Stimulated activated CD8-positive, alpha-beta memory T cell treated with anti-CD3 and anti-CD28 coated beads, Interleukin-15, amount 100 ng/mL, for 48 hours (primary cell): ENCODE results near the gene GPR137B.

Experiments used
- DNase-seq, 2 donors: peaks; one replicate each; pipeline ENCODE4 v3.0.0-alpha.2; 2020; ENCODE audit warnings: low read depth in 2 of 2

The GPR137B gene

GRCh38 chr1:236142253-236143103, at the start of gene GPR137B:
TSS of gene GPR137B (plus strand) at chr1:236142539. CDS start at chr1:236142623, 84 bp downstream.
- peak; percentile 52 to 54 for DNase-seq

DNA sequence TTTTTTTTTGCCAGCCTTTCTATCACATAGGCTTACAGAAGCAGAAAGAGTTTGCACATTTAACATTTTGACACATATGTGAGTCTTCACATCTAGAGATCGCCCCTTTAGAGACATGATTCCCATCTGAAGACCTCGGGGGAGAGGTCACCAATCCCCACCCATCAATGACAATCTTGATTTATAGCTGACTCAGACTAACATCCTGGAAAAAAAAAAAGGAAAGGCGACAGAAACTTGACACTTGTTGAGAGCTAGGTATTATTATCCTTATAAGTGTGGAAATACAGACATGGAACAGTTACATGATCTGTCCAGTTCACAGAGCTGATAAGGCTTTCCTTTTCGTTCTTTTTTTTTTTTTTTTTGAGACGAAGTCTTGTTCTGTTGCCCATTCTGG, 49.4 kb upstream of the GPR137B start:
- DNase-seq = no peak

GRCh38 chr1:236095705-236096520, 46.4 kb upstream of the GPR137B start:
- no peak for DNase-seq

DNA sequence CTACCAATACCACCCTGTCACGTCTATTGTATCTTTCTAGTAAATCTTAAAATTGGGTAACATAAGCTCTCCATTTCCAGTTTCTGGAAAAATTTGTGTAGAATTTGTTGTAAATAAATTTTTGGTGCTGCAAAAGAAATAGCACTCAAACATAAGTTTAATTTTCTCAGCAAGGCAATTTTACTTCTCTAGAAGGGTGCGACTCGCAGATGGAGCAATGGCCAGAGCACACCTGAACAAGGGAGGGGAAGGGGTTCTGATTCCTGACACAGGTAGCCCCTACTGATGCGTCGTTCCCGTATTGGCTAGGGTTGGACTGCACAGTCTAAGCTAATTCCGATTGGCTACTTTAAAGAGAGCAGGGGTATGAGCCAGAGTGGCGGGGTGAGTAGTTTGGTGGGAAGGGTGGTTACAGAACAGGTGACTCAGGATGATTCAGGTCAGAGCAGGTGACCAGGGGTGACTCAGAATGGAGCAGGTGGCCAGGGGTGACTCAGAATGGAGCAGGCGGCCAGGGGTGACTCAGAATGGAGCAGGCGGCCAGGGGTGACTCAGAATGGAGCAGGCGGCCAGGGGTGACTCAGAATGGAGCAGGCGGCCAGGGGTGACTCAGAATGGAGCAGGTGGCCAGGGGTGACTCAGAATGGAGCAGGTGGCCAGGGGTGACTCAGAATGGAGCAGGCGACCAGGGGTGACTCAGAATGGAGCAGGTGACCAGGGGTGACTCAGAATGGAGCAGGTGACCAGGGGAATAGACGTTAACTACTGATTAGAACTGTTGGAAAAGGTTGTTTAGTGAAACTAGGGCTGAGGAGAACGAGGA, 45.5 kb upstream of the GPR137B start:
- DNase-seq = peak; percentile 78 to 81

- DNase-seq = no peak
Measured at GRCh38 chr1:236098267-236098666, 44.1 kb upstream of the GPR137B start.

DNA sequence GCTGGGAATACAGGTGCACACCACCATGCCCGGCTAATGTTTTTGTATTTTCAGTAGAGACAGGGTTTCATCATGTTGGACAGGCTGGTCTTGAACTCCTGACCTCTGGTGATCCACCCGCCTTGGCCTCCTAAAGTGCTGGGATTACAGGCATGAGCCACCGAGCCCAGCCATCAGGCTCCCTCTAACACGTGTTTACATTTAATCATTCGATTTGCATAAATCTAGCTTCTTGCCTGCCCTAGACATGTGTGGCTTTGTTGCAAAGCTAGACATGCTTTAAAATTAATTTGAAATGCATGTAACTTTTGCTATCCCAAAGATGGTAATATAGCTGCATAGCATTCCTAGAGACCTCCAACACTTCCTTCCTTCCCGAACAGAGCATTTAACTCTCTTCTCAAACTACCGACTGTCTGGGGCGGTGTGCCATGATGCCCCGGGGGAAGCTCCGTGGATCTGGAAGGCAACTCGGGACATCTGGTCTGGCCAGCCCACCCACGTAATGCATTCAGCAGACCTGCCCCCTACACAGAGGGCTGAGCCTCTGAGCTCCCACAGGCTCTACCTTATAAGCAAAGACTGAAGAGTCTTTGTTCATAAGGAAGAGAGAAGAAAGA, 42.9 kb upstream of the GPR137B start:
- DNase-seq = no peak

- no peak for DNase-seq
Measured at GRCh38 chr1:236100799-236101198, 41.5 kb upstream of the GPR137B start.

- DNase-seq = no peak
Measured at GRCh38 chr1:236101233-236102200, 40.8 kb upstream of the GPR137B start.

DNA sequence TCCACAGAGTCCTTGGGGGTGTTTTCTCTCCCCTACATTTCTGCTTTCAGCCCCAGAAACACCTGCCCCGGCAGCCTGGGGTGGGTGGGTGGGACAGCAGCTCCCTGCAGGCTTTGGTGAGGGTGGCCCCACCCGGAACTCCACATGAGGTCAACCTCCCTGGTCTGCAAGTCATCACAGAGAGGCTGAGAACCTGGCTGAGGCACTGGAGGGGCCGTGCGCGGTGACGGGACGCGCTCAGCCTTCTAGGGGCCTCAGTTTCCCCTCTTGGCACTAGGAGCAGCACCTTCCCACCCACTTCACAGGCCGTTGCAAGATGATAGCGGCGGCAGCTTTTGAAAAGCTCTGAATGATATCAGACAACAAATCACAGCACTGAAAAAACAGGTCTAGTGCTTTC, 39.7 kb upstream of the GPR137B start:
- DNase-seq = no peak

GRCh38 chr1:236103059-236103458, 39.3 kb upstream of the GPR137B start:
- DNase-seq = no peak

GRCh38 chr1:236103646-236104218, 38.6 kb upstream of the GPR137B start:
- peak in 1 of 2 donors; percentile 16 for DNase-seq

DNA sequence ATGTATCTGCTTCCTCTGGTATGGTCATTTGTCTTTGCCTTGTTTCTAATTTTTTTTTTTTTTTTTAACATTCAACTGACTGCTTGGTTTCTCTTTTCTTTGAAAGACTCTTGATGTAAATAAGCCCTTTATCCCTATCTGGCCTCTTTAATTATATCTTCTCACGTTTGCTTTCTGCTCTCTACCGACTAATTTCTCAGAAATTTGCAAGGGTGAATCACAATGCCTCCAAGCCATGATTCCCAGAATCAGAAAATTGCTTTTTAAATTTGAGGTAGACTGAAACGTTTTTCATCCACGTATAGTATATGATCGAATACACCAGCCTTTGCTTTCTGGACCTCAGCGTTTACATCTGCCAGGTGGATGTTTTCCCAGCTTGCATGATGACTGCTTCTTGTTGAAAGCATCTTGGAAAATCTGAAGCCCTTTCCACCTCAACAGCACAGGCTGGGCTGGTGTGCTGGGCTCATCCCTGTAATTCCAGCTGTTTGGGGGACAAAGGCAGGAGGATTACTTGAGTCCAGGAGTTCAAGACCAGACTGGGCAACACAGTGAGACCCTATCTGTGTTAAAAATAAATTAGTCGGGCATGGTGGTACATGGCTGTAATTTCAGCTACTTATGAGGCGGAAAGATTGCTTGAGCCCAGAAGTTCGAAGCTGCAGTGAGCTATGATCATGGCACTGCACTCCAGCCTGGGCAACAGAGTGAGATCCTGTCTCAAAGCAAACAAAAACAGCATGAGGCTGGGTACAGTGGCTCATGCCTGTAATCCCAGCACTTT, 35.0 kb upstream of the GPR137B start:
- no peak for DNase-seq

- DNase-seq = no peak
Measured at GRCh38 chr1:236108027-236108648, 34.2 kb upstream of the GPR137B start.

DNA sequence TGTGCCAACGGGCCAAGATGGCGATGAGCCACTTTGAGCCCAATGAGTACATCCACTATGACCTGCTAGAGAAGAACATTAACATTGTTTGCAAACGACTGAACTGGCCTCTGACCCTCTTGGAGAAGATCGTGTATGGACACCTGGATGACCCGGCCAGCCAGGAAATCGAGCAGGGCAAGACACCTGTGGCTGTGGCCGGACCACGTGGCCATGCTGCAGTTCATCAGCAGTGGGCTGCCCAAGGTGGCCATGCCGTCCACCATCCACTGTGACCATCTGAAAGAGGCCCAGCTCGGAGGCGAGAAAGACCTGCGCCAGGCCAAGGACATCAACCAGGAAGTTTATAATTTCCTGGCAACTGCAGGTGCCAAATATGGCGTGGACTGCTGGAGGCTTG, 32.2 kb upstream of the GPR137B start:
- DNase-seq = no peak

DNA sequence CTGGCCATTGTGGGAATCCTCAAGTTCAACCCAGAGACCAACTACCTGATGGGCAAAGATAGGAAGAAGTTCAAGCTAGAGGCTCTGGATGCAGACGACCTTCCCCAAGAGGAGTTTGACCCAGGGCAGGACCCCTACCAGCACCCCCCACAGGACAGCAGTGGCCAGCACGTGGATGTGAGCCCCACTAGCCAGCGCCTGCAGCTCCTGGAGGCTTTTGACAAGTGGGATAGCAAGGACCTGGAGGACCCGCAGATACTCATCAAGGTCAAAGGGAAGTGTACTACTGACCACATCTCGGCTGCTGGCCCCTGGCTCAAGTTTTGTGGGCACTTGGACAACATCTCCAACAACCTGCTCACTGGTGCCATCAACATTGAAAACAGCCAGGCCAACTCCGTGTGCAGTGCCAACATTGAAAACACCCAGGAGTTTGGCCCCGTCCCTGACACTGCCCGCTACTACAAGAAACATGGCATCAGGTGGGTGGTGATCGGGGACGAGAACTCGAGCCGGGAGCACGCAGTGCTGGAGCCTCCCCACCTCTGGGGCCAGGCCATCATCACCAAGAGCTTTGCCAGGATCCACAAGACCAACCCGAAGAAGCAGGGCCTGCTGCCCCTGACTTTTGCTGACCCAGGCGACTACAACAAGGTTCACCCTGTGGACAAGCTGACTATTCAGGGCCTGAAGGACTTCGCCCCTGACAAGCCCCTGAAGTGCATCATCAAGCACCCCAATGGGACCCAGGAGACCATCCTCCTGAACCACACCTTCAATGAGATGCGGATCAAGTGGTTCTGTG, 30.6 kb upstream of the GPR137B start:
- no peak for DNase-seq

GRCh38 chr1:236112332-236112627, 30.1 kb upstream of the GPR137B start:
- DNase-seq = no peak

DNA sequence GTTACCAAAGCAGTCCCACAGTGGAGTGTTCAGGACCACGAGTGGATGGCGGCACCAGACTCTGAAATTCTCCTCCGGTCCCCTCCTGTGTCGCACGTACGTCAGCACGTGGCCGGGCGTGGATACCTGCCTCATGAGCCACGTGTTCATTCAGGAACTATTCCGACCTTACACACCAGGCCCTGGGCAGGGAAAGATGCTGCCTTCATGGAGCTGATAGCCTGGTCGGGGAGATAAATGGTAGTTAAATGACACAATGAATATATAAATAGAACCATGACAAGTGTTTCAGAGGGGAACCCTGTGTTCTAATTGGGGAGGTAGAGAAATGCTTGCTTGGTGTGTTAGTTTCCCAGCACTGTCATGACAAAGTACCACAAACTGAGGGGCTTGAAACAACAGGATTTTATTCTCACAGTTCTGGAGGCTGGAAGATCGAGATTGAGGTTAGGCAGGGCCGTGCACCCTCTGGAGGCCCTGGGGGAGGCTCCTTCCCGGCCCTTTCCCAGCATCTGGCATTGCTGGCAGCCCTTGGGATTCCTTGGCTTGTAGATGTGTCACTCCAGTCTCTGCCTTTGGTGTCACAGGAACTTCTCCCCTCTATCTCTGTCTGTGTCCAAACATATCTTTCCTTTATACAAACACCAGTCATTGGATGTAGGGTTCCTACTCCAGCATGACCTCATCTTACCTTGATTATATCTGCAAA, 28.9 kb upstream of the GPR137B start:
- no peak for DNase-seq
